Thoracic aorta (tissue), 2 donors: ENCODE data around the gene TXNDC11. TPM values are rescaled to one million over a fixed set of nuclear protein-coding genes. Genes with fewer than 3 reads are reported as not detected.

Experiments
- ATAC-seq: fragments of 150-250 bp; one replicate; pipeline ENCODE4 v1.8.0; 2017; ENCODE audit warnings: low read depth; ENCODE audit not compliant: insufficient number of reproducible peaks, low FRiP score
- DNase-seq: peaks from one replicate; pipeline ENCODE4 v3.0.0-alpha.2; 2020; ENCODE audit warnings: low spot score
- H3K27ac ChIP-seq, 2 donors: fragments of 200-600 bp; sonication (generic); 1 replicate in 1 of 2; 2 replicates in 1 of 2; pipeline ENCODE4 v1.5.1; 2016; ENCODE audit warnings: mild to moderate bottlenecking in 2 of 2, moderate library complexity in 2 of 2
- H3K27me3 ChIP-seq: fragments of 200-600 bp; sonication (generic); replicated peaks from 2 replicates; pipeline ENCODE4 v1.6.0; 2016; ENCODE audit warnings: mild to moderate bottlenecking; ENCODE audit not compliant: insufficient read depth
- H3K36me3 ChIP-seq: fragments of 200-600 bp; sonication (generic); one replicate; pipeline ENCODE4 v1.5.1; 2016
- H3K4me1 ChIP-seq, 2 donors: fragments of 200-600 bp; sonication (generic); 1 replicate in 1 of 2; 2 replicates in 1 of 2; pipeline versions ENCODE4 v1.5.1 to v1.6.0; 2016; ENCODE audit warnings: low read depth in 2 of 2, mild to moderate bottlenecking in 1 of 2; ENCODE audit not compliant: control insufficient read depth in 1 of 2
- H3K4me3 ChIP-seq: fragments of 200-600 bp; sonication (generic); 2 replicates; pipeline ENCODE4 v1.5.1; 2016; ENCODE audit warnings: mild to moderate bottlenecking
- H3K9me3 ChIP-seq: fragments of 200-600 bp; sonication (generic); 2 replicates; pipeline ENCODE4 v1.5.1; 2016
- total RNA-seq, 2 donors: library from RNA; depleted of rRNA; stranded (reverse); fragments of >200 nt; gene quantifications; one replicate each; pipeline versions ENCODE4 v1.1.0 to v1.2.3, GENCODE V29; 2016
- TF ChIP-seq, protein P1 (sequence below): fragments of 200-600 bp; sonication (generic); IDR thresholded peaks from one replicate; pipeline ENCODE4 v1.5.1; 2019; ENCODE audit warnings: antibody characterized with exemption

Gene TXNDC11
- total RNA-seq, 2 donors from 2014 or later, result 44.5 to 49.4 TPM

DNA sequence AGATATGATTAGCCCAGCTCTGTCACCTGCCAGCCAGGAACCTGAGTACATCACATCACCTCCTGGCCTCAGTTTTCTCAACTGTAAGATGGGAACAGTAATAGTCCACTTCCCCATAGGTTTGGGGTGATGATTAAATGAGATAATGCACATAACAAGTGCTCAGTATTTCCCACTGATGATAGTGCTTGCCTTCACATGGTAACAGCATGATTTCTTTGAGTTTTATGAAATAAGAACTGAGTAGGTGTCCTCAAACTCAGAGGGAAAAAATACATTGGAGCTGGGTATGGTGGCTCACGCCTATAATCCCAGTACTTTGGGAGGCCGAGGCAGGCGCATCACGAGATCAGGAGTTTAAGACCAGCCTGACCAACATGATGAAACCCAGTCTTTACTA lies 104.5 kb downstream of the TXNDC11 start:
- H3K27ac ChIP-seq, result no peak overlapping the region
- no peak for DNase-seq
- no peaks in the 10 kb centered on the region for H3K36me3 ChIP-seq
- no peak overlapping the region for H3K4me3 ChIP-seq
- H3K27me3 ChIP-seq, result no peaks in the 10 kb centered on the region
- TF ChIP-seq, protein P1, sequence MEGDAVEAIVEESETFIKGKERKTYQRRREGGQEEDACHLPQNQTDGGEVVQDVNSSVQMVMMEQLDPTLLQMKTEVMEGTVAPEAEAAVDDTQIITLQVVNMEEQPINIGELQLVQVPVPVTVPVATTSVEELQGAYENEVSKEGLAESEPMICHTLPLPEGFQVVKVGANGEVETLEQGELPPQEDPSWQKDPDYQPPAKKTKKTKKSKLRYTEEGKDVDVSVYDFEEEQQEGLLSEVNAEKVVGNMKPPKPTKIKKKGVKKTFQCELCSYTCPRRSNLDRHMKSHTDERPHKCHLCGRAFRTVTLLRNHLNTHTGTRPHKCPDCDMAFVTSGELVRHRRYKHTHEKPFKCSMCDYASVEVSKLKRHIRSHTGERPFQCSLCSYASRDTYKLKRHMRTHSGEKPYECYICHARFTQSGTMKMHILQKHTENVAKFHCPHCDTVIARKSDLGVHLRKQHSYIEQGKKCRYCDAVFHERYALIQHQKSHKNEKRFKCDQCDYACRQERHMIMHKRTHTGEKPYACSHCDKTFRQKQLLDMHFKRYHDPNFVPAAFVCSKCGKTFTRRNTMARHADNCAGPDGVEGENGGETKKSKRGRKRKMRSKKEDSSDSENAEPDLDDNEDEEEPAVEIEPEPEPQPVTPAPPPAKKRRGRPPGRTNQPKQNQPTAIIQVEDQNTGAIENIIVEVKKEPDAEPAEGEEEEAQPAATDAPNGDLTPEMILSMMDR, result no peak
- ATAC-seq, result no peak
- peaks cover 7 to 25% of the 10 kb centered on the region in 2 donors for H3K4me1 ChIP-seq
- H3K9me3 ChIP-seq, result no peaks in the 10 kb centered on the region

DNA sequence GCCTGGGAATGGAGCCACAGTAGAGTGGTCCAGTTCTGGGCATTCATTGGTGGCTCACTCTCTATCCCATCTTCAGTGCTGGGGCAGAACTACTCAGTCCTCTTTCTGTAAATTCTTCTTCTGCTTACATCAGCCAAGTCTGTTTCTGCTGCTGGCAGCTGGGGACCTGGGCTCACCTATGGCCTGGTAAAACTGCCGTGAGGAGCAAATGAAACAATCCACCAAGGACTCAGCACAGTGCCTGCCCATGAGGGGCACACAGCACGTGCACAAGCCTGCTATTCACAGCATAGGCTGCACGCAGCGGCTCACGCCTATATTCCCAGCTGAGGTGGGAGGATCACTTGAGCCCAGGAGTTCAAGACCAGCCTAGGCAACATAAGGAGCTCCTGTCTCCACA lies 105.3 kb downstream of the TXNDC11 start:
- TF ChIP-seq, protein P1, result no peak
- no peak for DNase-seq
- peaks cover 14 to 33% of the 10 kb centered on the region in 2 donors for H3K4me1 ChIP-seq
- no peaks in the 10 kb centered on the region for H3K36me3 ChIP-seq
- no peaks in the 10 kb centered on the region for H3K27me3 ChIP-seq
- H3K4me3 ChIP-seq, result no peak overlapping the region
- no peak overlapping the region for H3K27ac ChIP-seq
- no peak for ATAC-seq
- no peaks in the 10 kb centered on the region for H3K9me3 ChIP-seq

DNA sequence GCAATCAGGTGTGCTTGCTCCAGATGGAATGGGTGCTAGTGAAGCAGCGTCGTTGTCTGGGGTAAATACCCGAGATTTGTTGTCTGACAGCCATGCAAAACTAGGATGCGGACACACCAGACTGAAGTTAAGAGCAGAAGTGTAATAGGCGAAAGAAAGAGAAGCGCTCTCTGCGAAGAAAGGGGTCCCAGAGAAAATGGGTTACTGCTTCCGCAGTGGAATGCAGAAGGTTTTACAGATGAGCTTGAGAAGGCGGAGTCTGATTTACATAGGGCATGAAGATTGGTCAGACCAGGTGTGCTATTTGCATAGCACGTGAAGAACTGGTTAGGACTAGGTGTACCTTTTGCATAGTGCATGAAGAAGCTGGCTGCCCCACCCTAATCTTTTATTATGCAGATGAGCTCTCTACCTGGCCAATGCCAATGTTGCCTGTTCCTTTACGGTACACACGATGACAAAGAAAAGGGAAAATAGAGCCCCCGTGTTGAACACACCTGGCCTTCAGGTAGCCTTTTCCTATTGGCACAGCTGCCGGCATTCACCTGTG lies 106.4 kb downstream of the TXNDC11 start:
- Histone ChIP-seq H3K27ac (no peak overlapping the region), H3K4me3 (no peak overlapping the region), H3K27me3 (no peaks in the 10 kb centered on the region), H3K36me3 (no peaks in the 10 kb centered on the region), H3K9me3 (no peaks in the 10 kb centered on the region), H3K4me1 (peaks cover 18 to 31% of the 10 kb centered on the region in 2 donors)
- ATAC-seq (no peak), DNase-seq (no peak)
- TF ChIP-seq, protein P1, result no peak

DNA sequence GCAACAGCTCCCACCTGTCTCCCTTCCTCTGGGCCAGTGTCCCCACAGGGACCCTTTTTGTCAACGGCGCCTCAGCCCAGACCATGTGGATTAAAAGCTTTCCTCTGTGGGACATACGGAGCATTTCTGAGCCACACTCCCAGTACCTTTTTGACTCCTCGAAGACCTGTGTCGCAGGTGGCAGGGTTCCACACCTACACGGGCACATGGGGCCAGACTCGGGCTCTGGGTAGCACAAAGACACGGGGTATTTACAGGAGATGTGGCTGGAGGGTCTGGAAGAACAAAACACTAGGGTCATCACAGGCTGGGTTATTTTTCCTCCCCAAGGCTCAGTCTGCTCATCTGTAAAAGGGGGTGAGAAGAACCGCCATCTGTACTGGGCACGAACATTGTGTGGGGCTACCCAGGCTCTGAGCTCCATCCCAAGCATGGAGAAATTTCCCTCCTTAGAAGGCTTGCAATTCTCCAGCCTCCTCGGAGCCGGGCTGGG lies 106.9 kb downstream of the TXNDC11 start:
- no peak for DNase-seq
- TF ChIP-seq, protein P1, result no peak

DNA sequence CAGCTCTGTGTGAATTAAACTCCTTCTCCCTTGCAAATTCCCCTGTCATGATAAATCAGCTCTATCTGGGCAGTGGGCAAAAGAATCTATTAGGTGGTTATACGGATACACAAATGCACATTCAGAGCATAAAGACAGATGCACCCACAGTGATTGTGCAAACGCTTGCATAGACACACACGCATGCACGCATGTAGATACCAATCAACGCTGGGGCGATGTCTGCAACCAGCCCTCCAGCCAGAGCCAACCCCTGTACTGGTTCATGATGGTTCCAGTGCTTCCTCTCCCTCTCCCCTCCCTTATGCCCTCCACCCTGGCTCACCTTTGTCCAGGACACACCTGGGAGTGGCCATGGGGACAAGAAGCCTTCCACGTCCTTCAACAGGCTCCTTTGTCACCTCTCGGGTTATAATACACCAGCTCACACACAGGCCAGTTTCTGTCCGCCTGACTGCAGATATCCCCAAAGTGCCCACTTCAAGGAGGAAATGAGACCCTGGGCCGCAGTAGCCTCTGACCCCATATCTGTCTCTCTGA lies 107.5 kb downstream of the TXNDC11 start:
- no peak overlapping the region for H3K27ac ChIP-seq
- no peaks in the 10 kb centered on the region for H3K27me3 ChIP-seq
- no peak overlapping the region for H3K4me3 ChIP-seq
- TF ChIP-seq, protein P1, result no peak
- H3K9me3 ChIP-seq, result no peaks in the 10 kb centered on the region
- H3K4me1 ChIP-seq, result peaks cover 11 to 20% of the 10 kb centered on the region in 2 donors
- H3K36me3 ChIP-seq, result no peaks in the 10 kb centered on the region
- no peak for DNase-seq
- no peak for ATAC-seq

More for the DNA sequence above, 106.9 kb downstream of the TXNDC11 start:
- H3K36me3 ChIP-seq, result no peaks in the 10 kb centered on the region
- no peaks in the 10 kb centered on the region for H3K9me3 ChIP-seq
- H3K27me3 ChIP-seq, result no peaks in the 10 kb centered on the region
- peaks cover 12 to 25% of the 10 kb centered on the region in 2 donors for H3K4me1 ChIP-seq
- H3K27ac ChIP-seq, result no peak overlapping the region
- ATAC-seq, result no peak
- H3K4me3 ChIP-seq, result no peak overlapping the region
